GM18499 (cell line): ENCODE results near the gene THAP12.
"Not testable (repeated sequence)": the region's sequence is repeated elsewhere in the genome, so short reads cannot be mapped to it uniquely, and the experiment has no call there.

ENCODE experiments used
- ATAC-seq: cut with Tn5 transposase; IDR thresholded peaks from one replicate; pipeline ENCODE4 v1.9.1; 2021; ENCODE audit warnings: moderate number of reproducible peaks; ENCODE audit not compliant: insufficient read depth, unreplicated experiment

Gene THAP12

GRCh38 chr11:76329084-76329648, 51.8 kb downstream of the THAP12 start:
- ATAC-seq = no peak

- ATAC-seq = no peak
Measured at GRCh38 chr11:76327756-76328388, 53.1 kb downstream of the THAP12 start.

DNA sequence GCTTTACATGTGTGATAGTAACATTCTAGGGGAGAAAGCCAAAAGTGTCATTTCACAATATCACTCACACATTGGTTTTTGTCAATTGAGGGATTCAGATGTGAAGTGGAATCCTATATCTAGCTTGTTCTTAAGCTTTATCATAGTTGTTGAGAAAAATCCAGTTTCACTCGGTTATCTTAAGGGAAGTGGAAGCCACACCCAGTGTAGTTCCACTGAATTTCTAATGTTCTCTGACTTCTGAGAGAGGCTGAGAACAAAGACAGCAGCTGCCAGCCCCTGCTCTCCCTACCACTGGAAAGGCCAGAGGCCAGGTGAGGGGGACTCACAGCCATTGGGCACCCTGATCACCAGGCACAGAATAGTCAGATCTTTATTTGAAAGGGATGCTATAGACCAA, 53.7 kb downstream of the THAP12 start:
- ATAC-seq = no peak

DNA sequence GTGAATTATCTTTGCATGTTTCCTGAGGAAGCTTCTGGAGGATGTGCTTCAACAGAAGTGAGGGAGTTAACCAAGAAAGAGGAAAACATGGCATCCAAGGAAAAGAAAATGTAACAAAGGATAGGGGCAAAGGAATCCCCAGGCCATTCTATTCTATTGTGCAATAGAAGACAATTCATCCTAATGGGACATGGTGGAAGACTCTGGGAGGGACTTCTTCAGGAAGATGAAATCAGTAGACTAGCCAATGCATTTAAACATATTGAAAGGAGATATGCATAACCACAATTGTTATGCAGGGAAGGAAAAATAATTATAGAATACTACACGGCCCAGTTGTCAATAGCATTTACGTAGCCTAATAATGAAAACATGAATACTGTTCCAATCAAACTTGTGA, 55.7 kb downstream of the THAP12 start:
- ATAC-seq = no peak

- no peak for ATAC-seq
Measured at GRCh38 chr11:76323804-76324203, 57.1 kb downstream of the THAP12 start.

DNA sequence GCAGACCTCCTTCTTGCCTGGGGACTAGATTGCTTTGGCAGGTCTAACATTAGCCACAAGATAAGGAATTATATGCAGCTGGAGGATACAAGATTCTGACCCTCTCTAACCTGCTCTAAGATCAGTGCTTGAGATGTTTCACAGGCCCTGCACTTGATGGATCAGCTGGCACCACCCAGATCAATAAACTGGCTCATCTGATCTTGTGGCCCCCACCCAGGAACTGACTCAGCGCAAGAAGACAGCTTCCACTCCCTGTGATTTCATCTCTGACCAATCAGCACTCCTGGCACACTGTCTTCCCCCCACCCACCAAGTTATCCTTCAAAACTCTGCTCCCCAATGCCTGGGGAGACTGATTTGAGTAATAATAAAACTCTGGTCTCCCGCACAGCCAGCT, 57.6 kb downstream of the THAP12 start:
- not testable (repeated sequence) for ATAC-seq

- ATAC-seq = no peak
Measured at GRCh38 chr11:76322942-76323341, 58.0 kb downstream of the THAP12 start.

- ATAC-seq = no peak
Measured at GRCh38 chr11:76322540-76322939, 58.4 kb downstream of the THAP12 start.

GRCh38 chr11:76321820-76322524, 59.0 kb downstream of the THAP12 start:
- ATAC-seq = no peak

GRCh38 chr11:76321340-76321739, 59.6 kb downstream of the THAP12 start:
- no peak for ATAC-seq

DNA sequence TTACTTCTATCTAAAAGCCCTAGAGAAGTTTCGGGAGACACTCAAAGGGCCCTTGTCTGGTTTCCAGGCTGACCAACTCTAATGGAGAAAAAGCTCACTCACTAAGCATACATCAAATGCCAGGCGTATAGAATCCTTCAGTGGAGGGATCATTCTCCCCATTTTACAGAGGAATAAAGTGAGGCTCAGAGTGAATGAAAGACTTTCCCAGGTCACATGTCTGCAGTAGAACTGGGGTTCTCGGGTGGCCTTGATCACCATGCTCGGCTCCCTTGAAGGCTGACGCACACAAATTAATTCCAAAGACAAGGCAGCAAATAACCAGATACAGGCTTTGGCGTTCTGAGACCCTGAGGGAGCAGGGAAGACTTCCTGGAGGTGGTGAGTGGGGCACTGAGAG, 60.0 kb downstream of the THAP12 start:
- no peak for ATAC-seq

GRCh38 chr11:76319798-76320197, 61.1 kb downstream of the THAP12 start:
- ATAC-seq = not testable (repeated sequence)

GRCh38 chr11:76318744-76319384, 62.1 kb downstream of the THAP12 start:
- ATAC-seq = no peak

DNA sequence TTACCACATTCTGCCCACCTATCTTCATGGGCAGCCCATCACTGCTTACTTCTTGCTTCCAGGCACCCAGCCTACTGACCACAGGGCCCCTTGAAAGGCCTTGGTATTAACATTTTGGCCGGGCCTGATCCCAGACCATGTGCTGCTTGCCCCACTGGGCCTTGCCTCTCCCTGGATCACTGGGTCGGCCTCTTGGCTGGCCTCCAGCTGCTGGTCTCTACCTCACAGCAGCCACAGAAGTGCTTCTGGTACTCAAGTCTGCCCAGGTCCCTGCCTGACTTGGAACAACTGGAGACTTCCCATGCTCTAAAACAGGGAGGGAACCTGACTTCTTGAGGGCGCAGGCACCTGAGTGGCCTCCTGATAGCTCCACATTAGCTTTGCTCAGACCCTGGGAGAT, 63.6 kb downstream of the THAP12 start:
- no peak for ATAC-seq

DNA sequence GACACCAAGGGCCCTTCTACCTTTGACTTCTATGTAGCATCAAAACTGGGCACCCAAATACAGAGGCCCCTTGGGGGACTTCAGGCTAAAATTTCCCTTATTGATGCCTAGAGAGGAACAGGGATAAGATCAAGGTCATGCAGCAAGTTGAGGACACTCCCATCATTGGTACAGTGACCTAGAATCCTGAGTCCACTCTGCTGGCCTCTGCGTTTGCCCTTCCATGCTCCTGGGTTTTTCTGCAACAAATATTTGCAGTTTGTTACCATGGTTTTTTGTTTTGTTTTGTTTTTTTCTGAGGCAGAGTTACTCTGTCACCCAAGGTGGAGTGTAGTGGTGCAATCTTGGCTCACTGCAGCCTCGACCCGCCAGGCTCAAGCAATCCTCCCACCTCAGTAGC, 64.2 kb downstream of the THAP12 start:
- no peak for ATAC-seq

DNA sequence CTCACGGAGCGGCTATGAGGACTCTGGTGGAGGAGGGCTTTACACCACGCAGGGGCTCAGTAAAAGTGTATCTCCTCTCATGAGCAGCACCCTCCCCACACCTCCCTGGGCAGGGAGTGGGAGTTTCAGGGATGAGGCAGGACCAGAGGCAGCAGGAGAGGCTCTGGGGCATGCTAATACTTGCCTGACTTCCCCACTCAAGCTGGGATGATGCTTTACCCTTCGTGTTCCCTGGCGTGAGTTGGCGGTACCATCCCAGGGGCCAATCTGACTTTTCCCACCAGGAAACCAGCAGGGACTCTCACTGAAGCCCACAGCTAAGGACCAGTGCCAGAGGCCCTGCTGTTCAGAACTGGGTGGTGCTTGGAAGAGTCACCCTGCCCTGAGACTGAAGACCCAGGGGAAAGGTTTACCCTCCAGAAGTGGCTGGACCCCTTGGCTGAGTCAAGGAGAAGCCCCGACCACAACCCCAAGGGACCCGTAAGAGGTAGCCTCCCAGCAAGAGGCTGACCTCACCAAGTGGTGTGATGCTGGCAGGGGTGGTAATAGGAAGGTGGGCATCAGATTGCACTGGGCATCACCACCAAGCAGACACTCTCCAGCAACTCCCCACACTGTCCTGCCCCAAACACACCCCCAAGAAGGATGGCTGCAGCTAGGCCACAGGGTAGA, 65.6 kb downstream of the THAP12 start:
- no peak for ATAC-seq

DNA sequence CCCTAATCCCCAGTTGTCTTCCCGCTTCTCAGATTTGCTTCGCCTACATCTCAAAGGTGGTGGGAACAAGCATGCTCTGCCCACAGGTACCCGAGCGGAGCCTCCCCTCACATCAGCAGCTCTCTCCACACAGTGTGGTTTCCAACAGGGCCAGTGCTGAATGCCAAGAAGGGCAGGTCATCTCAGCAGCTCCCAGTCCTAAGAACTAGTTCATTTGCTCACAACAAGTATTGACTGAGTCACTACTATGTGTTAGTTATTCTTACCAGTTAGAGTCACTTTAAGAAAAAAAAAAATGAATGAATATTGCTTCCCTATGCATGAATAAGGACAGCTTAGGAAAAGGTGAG, 66.2 kb downstream of the THAP12 start:
- ATAC-seq = no peak

DNA sequence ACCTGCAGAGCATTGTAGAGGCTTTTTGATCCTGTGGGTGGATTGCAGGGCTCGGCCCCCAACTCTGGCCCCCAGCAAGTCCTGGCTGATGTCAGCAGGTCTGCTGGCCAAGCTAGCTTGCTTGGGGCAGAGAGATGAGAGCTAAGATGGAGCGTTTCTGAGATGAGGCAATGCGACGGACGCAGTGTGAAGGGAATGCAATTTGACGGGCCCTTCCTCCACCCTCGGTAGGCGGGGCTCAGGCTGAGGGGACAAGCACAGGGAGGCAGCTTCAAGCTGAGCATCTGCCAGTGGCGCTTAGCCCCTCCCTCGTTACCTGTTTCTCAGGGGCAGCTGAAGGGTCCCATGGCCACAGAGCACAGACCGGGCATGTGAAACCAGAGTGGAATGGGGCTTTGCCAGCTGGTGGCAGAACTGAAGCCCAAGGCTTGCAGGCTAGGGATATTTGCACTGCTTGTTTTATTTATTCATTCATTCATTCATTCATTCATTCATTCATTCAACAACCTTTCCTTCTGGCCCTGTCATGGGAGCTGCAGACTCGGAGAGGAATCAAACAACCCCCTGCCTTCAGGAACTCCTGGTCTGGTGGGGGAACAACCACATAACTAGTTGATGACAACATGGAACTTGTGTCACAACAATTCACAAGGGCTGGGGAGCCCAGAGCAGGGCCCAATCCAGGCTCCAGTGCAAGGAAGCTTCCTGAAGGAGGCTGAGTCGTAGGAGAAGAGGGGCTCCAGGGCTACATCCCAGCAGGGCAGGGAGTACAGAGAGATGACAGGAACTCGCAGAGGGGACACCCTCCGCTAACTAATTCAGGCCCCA, 66.8 kb downstream of the THAP12 start:
- no peak for ATAC-seq

DNA sequence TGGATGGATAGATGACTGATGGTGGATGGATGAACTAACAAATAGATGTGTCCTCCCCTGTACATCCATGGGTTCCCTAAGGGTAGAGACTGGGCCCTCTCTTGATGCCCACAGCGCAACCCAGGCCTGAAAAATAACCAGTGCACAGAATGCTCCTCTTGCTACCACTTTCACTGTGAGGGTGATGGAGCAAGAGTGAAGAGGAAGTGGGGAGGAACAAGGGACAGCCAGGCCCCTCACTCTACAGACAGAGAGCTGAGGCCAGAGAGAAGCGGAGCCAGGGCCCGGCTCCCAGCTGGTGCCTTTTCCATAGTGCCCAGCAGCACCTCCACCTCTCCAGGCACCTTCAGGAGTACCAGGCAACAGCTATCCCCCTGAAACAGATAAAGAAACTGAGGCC, 67.7 kb downstream of the THAP12 start:
- no peak for ATAC-seq
